Activated T-helper 2 cell treated with anti-CD3 and anti-CD28 coated beads, Interferon-gamma antibody, Interleukin-2, Interleukin-4, amounts not matched to agents 10 μg/mL and 5 μg/mL and 100 μg/mL, durations not matched to agents 14 hours and 24 hours and 36 hours (primary cell): Measurements from ENCODE around the gene CYB5B. TPM values are rescaled to one million over a fixed set of nuclear protein-coding genes. Genes with fewer than 3 reads are reported as not detected.
"Not testable (repeated sequence)": the region's sequence is repeated elsewhere in the genome, so short reads cannot be mapped to it uniquely, and the experiment has no call there.

Experiments used
- DNase-seq: peaks from one replicate; pipeline ENCODE4 v3.0.0; 2021; ENCODE audit warnings: low spot score
- H3K27ac Mint-ChIP-seq: one replicate; pipeline ENCODE4 v1.8.0; 2021; ENCODE audit warnings: mixed read lengths
- H3K27me3 Mint-ChIP-seq: one replicate; pipeline ENCODE4 v1.8.0; 2021; ENCODE audit warnings: low read depth, mixed read lengths
- H3K36me3 Mint-ChIP-seq: one replicate; pipeline ENCODE4 v1.8.0; 2021; ENCODE audit warnings: low read depth, mixed read lengths
- H3K4me1 Mint-ChIP-seq: one replicate; pipeline ENCODE4 v1.8.0; 2021; ENCODE audit warnings: low read depth, mixed read lengths
- H3K4me3 Mint-ChIP-seq: one replicate; pipeline ENCODE4 v1.8.0; 2021; ENCODE audit warnings: low read depth, mild to moderate bottlenecking, moderate library complexity, mixed read lengths
- H3K9me3 Mint-ChIP-seq: one replicate; pipeline ENCODE4 v1.8.0; 2021; ENCODE audit warnings: mixed read lengths
- intact Hi-C: fragments of 100-400 bp; cut with micrococcal nuclease; formaldehyde crosslinking; loops from one replicate; pipeline ENCODE4 v1.15.1; 2023
- total RNA-seq: library from RNA; stranded (reverse); gene quantifications from 2 replicates; pipeline ENCODE4 v1.2.3, GENCODE V29; 2022

CYB5B gene
- total RNA-seq, 1 donor from 2014 or later: 201 TPM

GRCh38 chr16:69413045-69413664 lies 11.3 kb upstream of the CYB5B start:
- Mint-ChIP-seq H3K4me1 (peaks cover 12% of the 10 kb centered on the region), H3K4me3 (no peak overlapping the region), H3K36me3 (no peaks in the 10 kb centered on the region), H3K27me3 (no peaks in the 10 kb centered on the region), H3K27ac (no peak overlapping the region), H3K9me3 (no peaks in the 10 kb centered on the region)
- intact Hi-C loops: no loop called here
- no peak for DNase-seq

GRCh38 chr16:69417520-69418199 lies 6.8 kb upstream of the CYB5B start:
- Mint-ChIP-seq H3K4me3 (no peak overlapping the region), H3K9me3 (no peaks in the 10 kb centered on the region), H3K4me1 (peaks cover under 1% of the 10 kb centered on the region), H3K27ac (no peak overlapping the region), H3K36me3 (no peaks in the 10 kb centered on the region), H3K27me3 (no peaks in the 10 kb centered on the region)
- intact Hi-C loops: no loop called here
- DNase-seq: no peak

GRCh38 chr16:69419956-69420355 lies 4.5 kb upstream of the CYB5B start:
- H3K36me3 Mint-ChIP-seq: peaks cover 7% of the 10 kb centered on the region
- intact Hi-C loops: loop anchor here (5.0 kb wide), 1 partner anchor 33 kb away; the partner anchor contains the start of gene TERF2

GRCh38 chr16:69423189-69423588 lies 1.2 kb upstream of the CYB5B start:
- Mint-ChIP-seq H3K27ac (peak overlapping the region; percentile 71), H3K27me3 (no peaks in the 10 kb centered on the region), H3K9me3 (peaks cover 3% of the 10 kb centered on the region), H3K4me3 (peak overlapping the region; percentile 75), H3K4me1 (peaks cover 17% of the 10 kb centered on the region), H3K36me3 (peaks cover 29% of the 10 kb centered on the region)
- intact Hi-C loops: loop anchor here (5.0 kb wide), 1 partner anchor 36 kb away; the partner anchor contains the start of gene TERF2
- DNase-seq: no peak

More at GRCh38 chr16:69419956-69420355, 4.5 kb upstream of the CYB5B start:
- Mint-ChIP-seq H3K27ac (no peak overlapping the region), H3K27me3 (no peaks in the 10 kb centered on the region), H3K4me3 (no peak overlapping the region), H3K9me3 (no peaks in the 10 kb centered on the region), H3K4me1 (peaks cover 12% of the 10 kb centered on the region)
- no peak for DNase-seq

- Mint-ChIP-seq H3K4me3 (peak overlapping the region; percentile 96), H3K27ac (peak overlapping the region; percentile 89), H3K27me3 (no peaks in the 10 kb centered on the region), H3K4me1 (peaks cover 30% of the 10 kb centered on the region), H3K36me3 (peaks cover 48% of the 10 kb centered on the region), H3K9me3 (peaks cover 16% of the 10 kb centered on the region)
- intact Hi-C loops: loop anchor here (1.0 to 5.0 kb wide), 5 partner anchors 20 to 139 kb away; partner anchors contain the start of gene TERF2
- no peak for DNase-seq
Observed at GRCh38 chr16:69424935-69425784, 741 bp downstream of the CYB5B start.

- Mint-ChIP-seq H3K36me3 (peaks cover 75% of the 10 kb centered on the region), H3K9me3 (peaks cover 16% of the 10 kb centered on the region), H3K27me3 (no peaks in the 10 kb centered on the region), H3K27ac (peak overlapping the region; percentile 8), H3K4me1 (peaks cover 37% of the 10 kb centered on the region), H3K4me3 (no peak overlapping the region)
- DNase-seq: no peak
- intact Hi-C loops: no loop called here
Observed at GRCh38 chr16:69428652-69429051, 4.2 kb downstream of the CYB5B start.

- H3K27me3 Mint-ChIP-seq, intact Hi-C loops, H3K4me3 Mint-ChIP-seq, DNase-seq: not testable (repeated sequence)
- H3K27ac Mint-ChIP-seq: peak overlapping the region; percentile 2
- peaks cover 79% of the 10 kb centered on the region for H3K36me3 Mint-ChIP-seq
- H3K9me3 Mint-ChIP-seq: peaks cover 16% of the 10 kb centered on the region
- H3K4me1 Mint-ChIP-seq: peaks cover 36% of the 10 kb centered on the region
Observed at GRCh38 chr16:69429058-69429640, 4.7 kb downstream of the CYB5B start.

GRCh38 chr16:69431948-69432468 lies 7.6 kb downstream of the CYB5B start:
- H3K4me1 Mint-ChIP-seq: peaks cover 54% of the 10 kb centered on the region
- peaks cover 88% of the 10 kb centered on the region for H3K36me3 Mint-ChIP-seq
- H3K27ac Mint-ChIP-seq: peak overlapping the region; percentile 72
- intact Hi-C loops: no loop called here
- H3K9me3 Mint-ChIP-seq: peaks cover 16% of the 10 kb centered on the region
- no peak for DNase-seq
- no peak overlapping the region for H3K4me3 Mint-ChIP-seq
- no peaks in the 10 kb centered on the region for H3K27me3 Mint-ChIP-seq

GRCh38 chr16:69434066-69434465 lies 9.6 kb downstream of the CYB5B start:
- Mint-ChIP-seq H3K36me3 (peaks cover 84% of the 10 kb centered on the region), H3K27me3 (no peaks in the 10 kb centered on the region), H3K4me1 (peaks cover 65% of the 10 kb centered on the region), H3K9me3 (peaks cover 5% of the 10 kb centered on the region), H3K27ac (no peak overlapping the region), H3K4me3 (no peak overlapping the region)
- intact Hi-C loops: no loop called here
- no peak for DNase-seq

- Mint-ChIP-seq H3K4me3 (no peak overlapping the region), H3K36me3 (peaks cover 72% of the 10 kb centered on the region), H3K27ac (no peak overlapping the region), H3K4me1 (peaks cover 66% of the 10 kb centered on the region), H3K27me3 (no peaks in the 10 kb centered on the region), H3K9me3 (no peaks in the 10 kb centered on the region)
- DNase-seq: no peak
- intact Hi-C loops: no loop called here
Observed at GRCh38 chr16:69435977-69436820, 11.8 kb downstream of the CYB5B start.

- Mint-ChIP-seq H3K27me3 (no peaks in the 10 kb centered on the region), H3K4me3 (no peak overlapping the region), H3K27ac (no peak overlapping the region), H3K36me3 (peaks cover 71% of the 10 kb centered on the region), H3K4me1 (peaks cover 66% of the 10 kb centered on the region), H3K9me3 (no peaks in the 10 kb centered on the region)
- intact Hi-C loops: no loop called here
- DNase-seq: no peak
Observed at GRCh38 chr16:69436896-69437295, 12.5 kb downstream of the CYB5B start.
